ELR (cell line): ENCODE results near the gene SIRT4.

ENCODE experiments used
- DNase-seq: peaks from one replicate; pipeline ENCODE4 v3.0.0-alpha.2; 2015; ENCODE audit warnings: low read depth

Gene SIRT4

GRCh38 chr12:120278137-120279069 lies 23.7 kb upstream of the SIRT4 start:
- DNase-seq, result no peak

- no peak for DNase-seq
Measured at GRCh38 chr12:120283318-120283717, 18.8 kb upstream of the SIRT4 start.

- no peak for DNase-seq
Measured at GRCh38 chr12:120284381-120284780, 17.7 kb upstream of the SIRT4 start.

- DNase-seq, result peak; percentile 22
Measured at GRCh38 chr12:120286768-120287490, 15.2 kb upstream of the SIRT4 start.

- DNase-seq, result no peak
Measured at GRCh38 chr12:120287491-120287890, 14.6 kb upstream of the SIRT4 start.

GRCh38 chr12:120290609-120291305 lies 11.4 kb upstream of the SIRT4 start:
- peak; percentile 92 for DNase-seq

GRCh38 chr12:120292411-120292660 lies 9.8 kb upstream of the SIRT4 start:
- DNase-seq, result no peak

- DNase-seq, result peak; percentile 99
Measured at GRCh38 chr12:120292661-120293531, 9.2 kb upstream of the SIRT4 start, which contains the start of gene RNU4-1. RNU4-1 (minus strand) TSS chr12:120293237.

GRCh38 chr12:120314220-120314619 lies 12.1 kb downstream of the SIRT4 start:
- DNase-seq, result peak; percentile 45

- peak; percentile 58 for DNase-seq
Measured at GRCh38 chr12:120316798-120317223, 14.7 kb downstream of the SIRT4 start.

GRCh38 chr12:120317224-120318105 lies 15.3 kb downstream of the SIRT4 start:
- DNase-seq, result peak; percentile 100

GRCh38 chr12:120321382-120322202 lies 19.5 kb downstream of the SIRT4 start:
- DNase-seq, result no peak

- DNase-seq, result no peak
Measured at GRCh38 chr12:120323772-120324171, 21.7 kb downstream of the SIRT4 start.

GRCh38 chr12:120324841-120325417 lies 22.8 kb downstream of the SIRT4 start:
- DNase-seq, result no peak

GRCh38 chr12:120327593-120327992 lies 25.5 kb downstream of the SIRT4 start, which contains the start of gene PLA2G1B:
PLA2G1B (minus strand) TSS chr12:120327779; CDS start chr12:120327753, 26 bp downstream.
- DNase-seq, result no peak

GRCh38 chr12:120328228-120328627 lies 26.1 kb downstream of the SIRT4 start:
- DNase-seq, result no peak

- no peak for DNase-seq
Measured at GRCh38 chr12:120331390-120331789, 29.3 kb downstream of the SIRT4 start.

- DNase-seq, result no peak
Measured at GRCh38 chr12:120332041-120332440, 29.9 kb downstream of the SIRT4 start.

- no peak for DNase-seq
Measured at GRCh38 chr12:120332523-120332922, 30.4 kb downstream of the SIRT4 start.
